Natural killer cell treated with Interleukin-12 subunit alpha and Interleukin-12 subunit beta and Interleukin-15 and Interleukin-18, amount 100 ng/mL, for 72 hours (primary cell): ENCODE measurements around the gene GDI2. TPM values are rescaled to one million over a fixed set of nuclear protein-coding genes. Genes with fewer than 3 reads are reported as not detected.
"Not testable (repeated sequence)": the region's sequence is repeated elsewhere in the genome, so short reads cannot be mapped to it uniquely, and the experiment has no call there.

Experiments used
- ATAC-seq, 2 donors: fragments of 150-1000 bp; cut with Tn5 transposase in 1 of 2; sonication (Bioruptor Pico), chemical (Tn5 transposase) in 1 of 2; 2 replicates each; pipeline ENCODE4 v1.10.0; 2021
- DNase-seq: peaks from one replicate; pipeline ENCODE4 v3.0.0; 2022; ENCODE audit warnings: low spot score
- H3K27ac Mint-ChIP-seq, 2 donors: 1 replicate in 1 of 2; 2 replicates in 1 of 2; pipeline ENCODE4 v1.8.0; 2022; ENCODE audit warnings: mixed read lengths in 2 of 2, mild to moderate bottlenecking in 1 of 2, moderate library complexity in 1 of 2
- H3K27me3 Mint-ChIP-seq, 2 donors: 1 replicate in 1 of 2; 2 replicates in 1 of 2; pipeline ENCODE4 v1.8.0; 2022; ENCODE audit warnings: mixed read lengths in 2 of 2
- H3K36me3 Mint-ChIP-seq: one replicate; pipeline ENCODE4 v1.8.0; 2022; ENCODE audit warnings: mixed read lengths
- H3K4me1 Mint-ChIP-seq, 2 donors: 1 replicate in 1 of 2; 2 replicates in 1 of 2; pipeline ENCODE4 v1.8.0; 2022; ENCODE audit warnings: low read depth in 2 of 2, mixed read lengths in 2 of 2, mild to moderate bottlenecking in 1 of 2
- H3K4me3 Mint-ChIP-seq: one replicate; pipeline ENCODE4 v1.8.0; 2022; ENCODE audit warnings: mixed read lengths
- H3K9me3 Mint-ChIP-seq: 2 replicates; pipeline ENCODE4 v1.8.0; 2022; ENCODE audit warnings: mixed read lengths
- total RNA-seq, 2 donors: library from RNA; stranded (reverse); gene quantifications; one replicate each; pipeline ENCODE4 v1.2.3, GENCODE V29; 2022

Gene GDI2
- 100 to 1,000 TPM; 214 to 225 TPM for total RNA-seq

DNA sequence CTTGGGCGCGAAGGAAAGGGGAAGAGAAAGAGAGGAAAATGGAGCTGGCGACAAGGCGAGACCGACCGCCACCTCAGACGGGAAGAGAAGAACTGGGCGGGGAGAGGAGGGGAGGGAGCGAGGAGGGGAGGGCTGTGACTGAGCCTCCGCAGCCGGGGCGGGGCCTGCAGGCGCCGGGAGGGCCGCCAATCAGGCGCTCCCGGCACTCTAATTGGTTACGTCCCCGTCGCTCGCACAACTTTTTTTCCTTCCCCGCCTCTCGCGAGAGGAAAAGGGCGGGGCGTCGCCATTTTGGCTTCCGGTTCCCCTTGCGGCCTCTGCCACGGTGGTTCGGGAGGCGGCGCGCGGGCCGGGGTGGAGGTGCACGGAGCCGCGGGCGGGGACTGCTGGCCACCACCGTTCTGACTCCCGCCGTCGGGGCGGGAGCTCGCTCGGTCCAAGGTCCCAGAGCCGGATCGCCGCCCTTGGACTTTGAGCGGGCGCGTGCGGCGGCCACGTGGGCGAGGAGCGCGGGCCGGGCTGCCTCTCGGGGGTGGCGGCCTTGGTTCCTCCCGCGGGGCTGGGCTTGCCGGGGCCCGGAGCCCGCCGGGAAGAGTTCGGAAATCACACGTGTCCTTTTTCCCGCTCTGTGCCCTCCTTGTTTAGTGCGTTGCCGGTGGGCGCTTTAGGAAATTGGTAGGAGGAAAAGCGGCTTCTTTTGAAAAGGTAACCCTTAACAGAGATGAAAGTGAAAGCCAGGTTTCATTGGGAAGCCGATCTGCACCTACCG is at the start of gene GDI2:
GDI2 (minus strand) TSS at position 94 of the 769 bp plus-strand sequence. CDS start 176 bp downstream, outside the sequence.
- peak within 1 kb of the TSS; percentile 88 for H3K4me3 Mint-ChIP-seq
- H3K4me1 Mint-ChIP-seq, result peaks cover 35 to 49% of the 10 kb centered on the region in 2 donors
- peak; percentile 98 for DNase-seq
- H3K9me3 Mint-ChIP-seq, result no peaks in the 10 kb centered on the region
- H3K27me3 Mint-ChIP-seq, result no peaks in the 10 kb centered on the region
- H3K36me3 Mint-ChIP-seq, result peaks cover 5% of the 10 kb centered on the region
- H3K27ac Mint-ChIP-seq, result peak within 1 kb of the TSS; percentile 70 to 90
- peak; percentile 98 for ATAC-seq

DNA sequence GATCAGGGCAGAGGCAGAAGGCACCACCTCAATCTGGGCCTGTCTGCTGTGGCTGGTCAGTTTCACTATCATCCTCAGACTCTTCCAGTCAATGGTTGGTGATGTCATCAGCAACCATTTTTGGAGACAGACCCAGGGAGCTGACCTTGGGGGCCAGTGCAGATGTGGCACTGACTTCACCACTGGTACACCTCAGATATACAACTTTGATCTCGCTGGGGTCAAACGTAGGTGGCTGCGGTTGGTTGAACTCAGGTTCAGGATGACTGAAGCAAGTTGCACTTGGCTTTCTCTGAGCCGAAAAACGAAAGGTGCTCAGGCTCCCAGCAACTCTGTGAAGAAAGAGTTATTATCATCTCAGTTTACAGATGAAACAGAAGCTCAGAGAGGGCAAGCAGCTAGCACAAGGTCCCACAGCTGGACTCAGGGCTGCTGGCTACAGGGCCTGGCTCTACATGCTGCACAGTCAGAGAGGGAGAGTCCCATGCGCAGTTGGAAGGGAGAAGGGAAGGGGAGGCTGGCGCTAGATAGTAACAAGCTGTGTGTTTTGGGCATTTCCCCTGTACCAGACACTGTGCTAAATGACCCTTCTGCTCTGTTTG is 49.2 kb upstream of the GDI2 start:
- H3K4me3 Mint-ChIP-seq, result no peak overlapping the region
- no peaks in the 10 kb centered on the region for H3K9me3 Mint-ChIP-seq
- H3K27ac Mint-ChIP-seq, result no peak overlapping the region
- H3K4me1 Mint-ChIP-seq, result peaks cover 7 to 8% of the 10 kb centered on the region in 2 donors
- H3K36me3 Mint-ChIP-seq, result no peaks in the 10 kb centered on the region
- H3K27me3 Mint-ChIP-seq, result peaks cover 0 to 7% of the 10 kb centered on the region in 2 donors
- ATAC-seq (peak in 1 of 2 donors; percentile 57), DNase-seq (no peak)

DNA sequence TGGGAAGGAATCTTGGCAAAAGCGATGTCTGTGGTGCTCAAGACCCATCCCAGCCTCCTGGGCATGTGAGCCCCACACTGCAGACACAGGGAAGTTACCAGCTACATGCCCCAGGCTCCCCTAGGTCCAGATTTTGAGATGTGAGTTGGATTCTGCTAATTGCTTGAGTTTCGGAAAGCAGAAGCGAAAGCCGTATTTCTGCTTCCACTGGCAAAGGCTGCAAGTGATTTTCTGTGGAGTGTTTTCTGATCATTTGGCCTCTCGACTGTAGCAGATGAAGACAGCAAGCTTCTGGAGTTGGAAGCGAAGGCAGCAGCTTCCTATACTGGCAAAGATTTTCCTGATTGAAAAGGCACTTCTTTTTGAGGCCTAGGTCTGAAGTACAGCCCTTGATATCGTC is 46.8 kb upstream of the GDI2 start:
- no peaks in the 10 kb centered on the region for H3K9me3 Mint-ChIP-seq
- DNase-seq (no peak), ATAC-seq (no peak)
- no peaks in the 10 kb centered on the region for H3K36me3 Mint-ChIP-seq
- no peak overlapping the region for H3K27ac Mint-ChIP-seq
- no peaks in the 10 kb centered on the region for H3K4me1 Mint-ChIP-seq
- no peak overlapping the region for H3K4me3 Mint-ChIP-seq
- no peaks in the 10 kb centered on the region for H3K27me3 Mint-ChIP-seq

DNA sequence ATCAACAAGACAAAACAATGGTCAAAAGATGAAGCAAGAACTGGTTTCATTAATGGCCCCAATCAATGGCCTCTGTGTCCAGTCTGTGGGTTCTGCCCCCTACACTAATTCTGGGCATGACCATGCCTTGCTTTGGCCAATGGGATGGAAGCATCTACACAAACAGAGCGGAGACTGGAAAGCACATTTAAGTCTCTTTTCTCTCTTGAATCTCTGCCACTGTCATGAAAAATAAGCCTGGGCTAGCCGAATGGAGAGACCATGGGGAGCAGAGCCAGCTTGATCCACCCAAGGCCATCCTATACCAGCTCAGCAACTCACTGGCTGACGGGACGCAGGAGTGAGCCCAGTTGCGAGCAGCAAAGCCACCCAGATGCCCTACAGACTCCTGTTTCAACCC is 45.6 kb upstream of the GDI2 start:
- peaks cover 0 to 2% of the 10 kb centered on the region in 2 donors for H3K27me3 Mint-ChIP-seq
- H3K4me1 Mint-ChIP-seq, result no peaks in the 10 kb centered on the region
- DNase-seq (no peak), ATAC-seq (no peak)
- no peaks in the 10 kb centered on the region for H3K36me3 Mint-ChIP-seq
- H3K4me3 Mint-ChIP-seq, result no peak overlapping the region
- no peaks in the 10 kb centered on the region for H3K9me3 Mint-ChIP-seq
- no peak overlapping the region for H3K27ac Mint-ChIP-seq

DNA sequence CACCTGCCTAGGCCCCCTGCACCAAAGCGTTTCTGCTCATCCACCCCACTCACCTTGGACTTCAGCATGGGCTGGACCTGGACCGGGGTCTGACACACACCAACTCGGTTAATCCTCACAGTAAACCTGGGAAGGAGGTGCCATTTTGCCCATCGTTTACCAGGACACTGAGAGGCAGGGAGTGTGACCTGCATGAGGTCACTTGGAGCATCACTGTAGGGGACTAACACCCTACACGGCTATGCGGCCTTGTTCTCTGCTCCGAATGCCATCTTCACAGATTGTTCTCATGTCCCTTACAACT is 43.4 kb upstream of the GDI2 start:
- Mint-ChIP-seq H3K27me3 (peaks cover 2 to 6% of the 10 kb centered on the region in 2 donors), H3K4me3 (no peak overlapping the region), H3K36me3 (no peaks in the 10 kb centered on the region), H3K27ac (no peak overlapping the region), H3K9me3 (no peaks in the 10 kb centered on the region), H3K4me1 (peaks cover 4 to 5% of the 10 kb centered on the region in 2 donors)
- no peak for DNase-seq
- ATAC-seq, result no peak

DNA sequence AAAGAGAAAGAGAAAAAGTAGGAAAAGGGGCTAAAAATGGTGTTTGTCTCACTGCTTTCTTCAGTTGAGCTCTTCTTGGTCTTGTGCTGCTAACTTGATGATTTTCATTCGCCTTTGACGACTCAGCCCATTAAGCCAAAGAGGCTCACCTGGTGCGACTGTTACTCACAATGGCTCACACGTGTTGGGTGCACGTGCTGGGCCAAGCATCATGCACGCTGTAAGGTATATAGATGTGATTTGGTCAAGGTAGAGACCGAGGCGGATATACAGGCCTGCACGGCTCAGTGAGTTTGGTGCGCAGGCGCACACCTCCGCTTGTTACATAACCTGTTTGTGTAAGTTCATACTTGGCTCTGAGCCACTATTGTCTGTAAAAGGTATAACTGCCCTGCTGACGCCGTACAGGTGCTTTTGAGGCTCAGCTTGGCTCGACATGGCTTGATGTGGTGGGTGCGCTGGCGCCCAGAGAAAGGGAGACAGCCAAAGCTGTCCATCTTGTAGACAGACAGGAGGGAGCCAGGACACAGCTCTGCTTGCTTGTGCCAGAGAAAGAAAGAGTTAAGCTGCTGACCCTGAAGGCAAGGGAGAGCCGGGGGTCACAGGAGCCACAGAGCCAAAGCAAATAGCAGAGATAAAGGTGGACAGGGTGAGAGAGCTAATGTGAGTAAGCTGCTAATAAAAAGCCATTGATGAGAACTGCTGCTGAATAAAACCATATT is 42.9 kb upstream of the GDI2 start:
- H3K4me3 Mint-ChIP-seq, result no peak overlapping the region
- no peaks in the 10 kb centered on the region for H3K36me3 Mint-ChIP-seq
- H3K27me3 Mint-ChIP-seq, result peaks cover 2 to 6% of the 10 kb centered on the region in 2 donors
- no peak for DNase-seq
- no peaks in the 10 kb centered on the region for H3K9me3 Mint-ChIP-seq
- no peak for ATAC-seq
- H3K27ac Mint-ChIP-seq, result no peak overlapping the region
- H3K4me1 Mint-ChIP-seq, result peaks cover 4 to 5% of the 10 kb centered on the region in 2 donors

DNA sequence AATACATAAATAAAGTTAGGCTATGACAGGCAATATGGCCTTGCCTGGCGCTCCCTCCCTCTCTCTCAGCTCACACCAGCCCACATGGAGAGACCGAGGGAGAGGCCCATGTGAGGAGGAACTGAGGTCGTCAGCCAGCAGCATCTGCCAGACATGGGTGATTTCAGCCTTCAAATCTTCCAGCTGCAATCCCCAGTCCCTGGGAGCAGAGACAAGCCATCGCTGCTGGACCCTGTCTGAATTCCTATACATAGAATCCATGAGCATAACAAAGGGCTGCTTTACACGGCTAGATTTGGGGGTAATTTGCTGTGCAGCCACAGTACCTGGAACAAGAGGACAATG is 40.9 kb upstream of the GDI2 start:
- H3K4me3 Mint-ChIP-seq, result no peak overlapping the region
- DNase-seq, result no peak
- H3K9me3 Mint-ChIP-seq, result no peaks in the 10 kb centered on the region
- H3K27me3 Mint-ChIP-seq, result peaks cover 2 to 6% of the 10 kb centered on the region in 2 donors
- H3K27ac Mint-ChIP-seq, result no peak overlapping the region
- no peaks in the 10 kb centered on the region for H3K36me3 Mint-ChIP-seq
- peaks cover 4 to 5% of the 10 kb centered on the region in 2 donors for H3K4me1 Mint-ChIP-seq
- no peak for ATAC-seq

DNA sequence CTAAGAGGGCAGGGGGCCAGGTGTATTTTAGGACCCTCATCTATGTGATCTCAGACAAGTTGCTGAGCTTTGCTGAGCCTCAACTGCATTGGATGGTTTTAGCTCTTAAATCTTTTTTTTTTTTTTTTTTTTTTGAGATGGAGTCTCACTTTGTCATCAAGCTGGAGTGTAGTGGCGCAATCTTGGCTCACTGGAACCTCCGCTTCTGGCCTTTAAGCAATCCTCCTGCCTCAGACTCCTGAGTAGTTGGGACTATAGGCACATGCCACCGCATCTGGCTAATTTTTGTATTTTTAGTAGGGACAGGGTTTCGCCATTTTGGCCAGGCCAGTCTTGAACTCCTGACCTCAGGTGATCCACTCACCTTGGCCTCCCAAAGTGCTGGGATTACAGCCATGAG is 33.4 kb upstream of the GDI2 start:
- ATAC-seq, H3K27me3 Mint-ChIP-seq, H3K27ac Mint-ChIP-seq, H3K36me3 Mint-ChIP-seq, H3K4me3 Mint-ChIP-seq, DNase-seq, H3K4me1 Mint-ChIP-seq, H3K9me3 Mint-ChIP-seq: not testable (repeated sequence)

DNA sequence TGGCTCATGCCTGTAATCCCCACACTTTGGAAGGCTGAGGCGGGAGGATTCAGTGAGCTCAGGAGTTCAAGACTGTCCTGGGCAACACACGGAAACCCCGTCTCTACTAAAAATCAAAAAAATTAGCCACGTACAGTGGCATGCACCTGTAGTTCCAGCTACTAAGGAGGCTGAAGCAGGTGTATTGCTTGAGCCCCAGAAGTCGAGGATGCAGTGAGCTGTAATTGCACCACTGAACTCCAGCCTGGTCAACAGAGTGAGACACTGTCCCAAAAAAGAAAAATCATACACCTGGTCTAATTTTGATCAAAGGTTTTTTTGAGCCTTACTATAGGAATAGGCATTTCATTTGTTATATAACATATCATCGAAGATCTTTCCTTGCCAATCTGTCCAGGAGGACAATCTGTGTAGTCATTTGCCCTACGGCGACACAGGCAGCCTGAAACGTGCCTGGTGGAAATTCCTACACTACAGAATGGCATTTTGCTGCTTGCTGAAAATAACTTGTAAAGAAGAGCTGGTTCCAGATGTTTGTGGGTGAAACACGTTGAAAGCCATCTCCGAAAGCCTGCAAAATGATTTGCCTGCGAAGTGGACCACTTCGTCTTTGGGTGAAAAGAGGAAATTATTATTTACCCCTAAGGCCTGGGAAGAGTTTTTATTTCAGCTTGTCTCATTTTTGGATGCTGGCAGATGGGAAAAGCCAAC is 31.3 kb upstream of the GDI2 start:
- H3K27me3 Mint-ChIP-seq, result peaks cover 0 to 4% of the 10 kb centered on the region in 2 donors
- H3K36me3 Mint-ChIP-seq, result no peaks in the 10 kb centered on the region
- no peak overlapping the region for H3K4me3 Mint-ChIP-seq
- H3K9me3 Mint-ChIP-seq, result no peaks in the 10 kb centered on the region
- ATAC-seq (no peak), DNase-seq (no peak)
- H3K4me1 Mint-ChIP-seq, result no peaks in the 10 kb centered on the region
- H3K27ac Mint-ChIP-seq, result peak overlapping the region in 1 of 2 donors; percentile 17

DNA sequence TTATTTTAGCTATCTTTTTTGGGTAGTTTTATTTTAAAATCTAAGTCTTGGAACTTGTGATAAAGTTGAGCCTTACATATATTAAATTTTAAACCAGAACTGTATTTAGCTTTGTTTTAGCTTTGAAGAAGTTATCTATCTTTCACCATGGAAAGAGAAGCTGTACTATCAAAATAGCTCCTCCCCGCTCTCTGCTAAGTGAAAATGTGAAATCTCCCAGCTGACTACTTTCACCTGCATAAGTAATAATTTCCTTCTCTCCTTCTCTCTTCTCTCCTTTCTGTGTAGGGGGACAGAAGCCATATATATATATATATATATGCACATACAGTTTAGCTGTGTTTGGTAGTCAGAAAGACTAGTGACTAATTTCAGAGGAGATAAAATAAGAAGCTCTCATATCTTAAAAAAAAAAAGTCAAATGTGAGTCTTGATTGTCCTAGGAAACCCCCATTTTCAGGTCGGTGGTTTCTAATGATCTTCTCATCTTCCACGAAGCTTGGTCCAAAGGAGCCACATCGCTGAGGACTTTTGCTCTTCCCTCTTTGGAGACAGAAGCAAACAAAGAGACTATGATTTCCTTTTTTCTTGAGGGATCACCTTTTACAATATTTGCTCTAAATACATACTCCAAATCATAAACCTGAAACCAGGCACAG is 30.6 kb upstream of the GDI2 start:
- Mint-ChIP-seq H3K4me1 (no peaks in the 10 kb centered on the region), H3K4me3 (no peak overlapping the region), H3K9me3 (no peaks in the 10 kb centered on the region), H3K27ac (peak overlapping the region in 1 of 2 donors; percentile 17), H3K36me3 (no peaks in the 10 kb centered on the region), H3K27me3 (peaks cover 0 to 5% of the 10 kb centered on the region in 2 donors)
- ATAC-seq (no peak), DNase-seq (no peak)

DNA sequence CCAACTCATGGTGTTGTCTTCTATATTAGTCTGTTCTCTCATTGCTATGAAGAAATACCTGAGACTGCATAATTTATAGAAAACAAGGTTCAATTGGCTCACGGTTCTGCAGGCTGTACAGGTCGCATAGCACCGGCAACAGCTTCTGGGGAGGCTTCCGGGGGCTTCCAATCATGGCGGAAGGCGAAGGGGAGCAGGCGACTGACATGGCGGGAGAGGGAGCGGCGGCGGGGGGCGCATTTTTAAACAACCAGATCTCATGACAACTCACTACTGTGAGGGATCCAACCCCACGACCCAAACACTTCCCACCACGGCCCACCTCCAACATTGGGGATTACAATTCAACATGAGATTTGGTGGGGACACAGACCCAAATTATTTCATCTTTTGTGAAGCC is 28.7 kb upstream of the GDI2 start:
- Mint-ChIP-seq H3K36me3 (no peaks in the 10 kb centered on the region), H3K4me3 (no peak overlapping the region)

DNA sequence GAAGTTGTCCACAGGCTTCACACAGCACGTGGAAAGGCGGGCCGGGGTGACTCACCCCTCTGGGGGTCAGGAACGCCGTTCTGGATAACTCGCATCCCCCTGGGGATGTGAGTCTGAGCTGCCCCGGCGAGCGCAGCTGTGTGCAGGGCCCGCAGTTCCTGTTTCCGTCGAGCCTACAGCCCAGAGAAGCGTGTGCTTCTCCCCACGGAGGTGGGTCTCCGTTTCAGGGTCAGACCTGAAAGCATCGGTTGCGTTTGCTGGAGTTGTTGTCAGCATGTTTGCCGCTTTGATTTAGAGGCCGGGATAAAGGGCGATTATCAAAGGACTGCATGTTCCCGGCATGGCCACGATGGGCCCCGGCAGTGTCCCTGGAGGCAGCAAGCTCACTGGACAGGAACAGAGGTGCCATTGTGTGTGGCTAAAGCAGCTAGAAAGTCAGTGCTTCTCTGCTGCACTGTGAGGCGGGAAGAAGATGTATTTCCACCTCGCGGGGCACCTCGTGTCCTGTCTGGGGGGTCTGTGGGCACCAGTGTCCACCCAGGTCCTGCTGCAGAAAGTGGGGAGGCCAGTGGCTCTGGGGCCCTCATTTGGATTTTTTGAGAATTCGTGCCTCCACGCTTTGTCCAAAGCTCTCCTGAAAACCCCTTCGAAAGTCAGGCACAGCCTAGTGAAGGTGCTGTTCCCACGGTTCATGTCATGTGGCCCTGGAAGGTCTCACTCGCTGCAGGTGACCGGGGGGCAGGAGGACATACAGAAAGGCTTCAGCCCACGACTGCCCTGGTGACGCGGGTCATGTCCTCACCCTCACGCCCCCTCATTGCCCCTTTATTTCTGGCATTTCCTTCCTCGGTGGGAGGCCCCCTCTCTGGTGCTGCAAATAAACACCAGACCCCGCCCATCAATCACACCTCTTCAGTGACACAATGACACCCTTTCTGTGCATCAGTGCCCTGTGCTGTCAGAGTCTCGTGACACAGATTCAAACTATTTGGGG is 27.4 kb upstream of the GDI2 start:
- H3K36me3 Mint-ChIP-seq, result no peaks in the 10 kb centered on the region
- ATAC-seq (no peak), DNase-seq (no peak)
- no peak overlapping the region for H3K27ac Mint-ChIP-seq
- H3K9me3 Mint-ChIP-seq, result no peaks in the 10 kb centered on the region
- H3K27me3 Mint-ChIP-seq, result peaks cover 0 to 5% of the 10 kb centered on the region in 2 donors
- H3K4me1 Mint-ChIP-seq, result no peaks in the 10 kb centered on the region
- no peak overlapping the region for H3K4me3 Mint-ChIP-seq

More for the DNA sequence above, 28.7 kb upstream of the GDI2 start:
- Mint-ChIP-seq H3K9me3 (no peaks in the 10 kb centered on the region), H3K4me1 (no peaks in the 10 kb centered on the region), H3K27ac (no peak overlapping the region), H3K27me3 (peaks cover 0 to 5% of the 10 kb centered on the region in 2 donors)
- ATAC-seq, result no peak
- DNase-seq, result no peak
